Uterus (tissue), 4 donors: ENCODE data around the gene ENKUR. TPM values are rescaled to one million over a fixed set of nuclear protein-coding genes. Genes with fewer than 3 reads are reported as not detected.

Experiments used
- DNase-seq, 2 donors: peaks; one replicate each; pipeline ENCODE4 v3.0.0-alpha.2; 2019 to 2020
- H3K27ac ChIP-seq, 2 donors: fragments of 200-600 bp; sonication (generic); 1 replicate in 1 of 2; 2 replicates in 1 of 2; pipeline ENCODE4 v1.5.1; 2016 to 2018
- H3K27me3 ChIP-seq, 2 donors: fragments of 200-600 bp; sonication (generic); one replicate each; pipeline ENCODE4 v1.5.1; 2018 to 2019; ENCODE audit warnings: control low read depth in 1 of 2
- H3K36me3 ChIP-seq, 2 donors: fragments of 200-600 bp; sonication (generic); one replicate each; pipeline ENCODE4 v1.5.1; 2019; ENCODE audit warnings: control low read depth in 1 of 2
- H3K4me1 ChIP-seq, 2 donors: fragments of 200-600 bp; sonication (generic); one replicate each; pipeline ENCODE4 v1.5.1; 2018 to 2019; ENCODE audit warnings: control low read depth in 1 of 2
- H3K4me3 ChIP-seq, 2 donors: fragments of 200-600 bp; sonication (generic); 1 replicate in 1 of 2; 2 replicates in 1 of 2; pipeline ENCODE4 v1.5.1; 2018 to 2019; ENCODE audit warnings: mild to moderate bottlenecking in 1 of 2
- H3K9me3 ChIP-seq, 2 donors: fragments of 200-600 bp; sonication (generic); one replicate each; pipeline ENCODE4 v1.5.1; 2019; ENCODE audit warnings: control low read depth in 1 of 2
- CTCF ChIP-seq, 4 experiments: fragments of 200-600 bp in 2 of 4; fragments of 450-650 bp in 2 of 4; sonication (generic) in 2 of 4; IDR thresholded peaks; one replicate each; pipeline ENCODE4 v1.5.1; 2016 to 2019; ENCODE audit warnings: antibody characterized with exemption in 4 of 4, mild to moderate bottlenecking in 2 of 4, moderate library complexity in 1 of 4
- POLR2A ChIP-seq, 2 donors: fragments of 450-650 bp; IDR thresholded peaks; one replicate each; pipeline ENCODE4 v1.6.1; 2016; ENCODE audit warnings: antibody characterized with exemption in 2 of 2, mild to moderate bottlenecking in 1 of 2, moderate library complexity in 1 of 2
- intact Hi-C: fragments of 100-400 bp; cut with DNase I; formaldehyde crosslinking; loops from one replicate; pipeline ENCODE4 v1.15.1; 2023; ENCODE audit warnings: low total_unique reads
- total RNA-seq, 4 donors: library from RNA; depleted of rRNA in 3 of 4; stranded (reverse); fragments of >200 nt in 3 of 4; gene quantifications; one replicate each; pipeline versions ENCODE4 v1.1.0 to v1.2.4, GENCODE V29; 2014 to 2023
- donor health status: DM: yes; HTN: yes; CAD: no.

Gene ENKUR
- total RNA-seq, 4 donors from 2014 or later: 0.73 to 10.0 (median 2.3) TPM; not detected in 1

- Histone ChIP-seq H3K27me3 (no peaks in the 10 kb centered on the region), H3K27ac (no peak overlapping the region), H3K9me3 (no peaks in the 10 kb centered on the region), H3K36me3 (no peaks in the 10 kb centered on the region), H3K4me1 (no peaks in the 10 kb centered on the region), H3K4me3 (no peak overlapping the region)
- DNase-seq: no peak
- no peak for TF ChIP-seq POLR2A (IDR thresholded peaks at IDR 0.05)
- no peak for TF ChIP-seq CTCF (IDR thresholded peaks at IDR 0.05)
- intact Hi-C loops: no loop called here
These were observed 34.4 kb upstream of the ENKUR start for GRCh38 chr10:25050402-25050801.

- intact Hi-C loops: no loop called here
- DNase-seq: no peak
- Histone ChIP-seq H3K27ac (no peak overlapping the region), H3K27me3 (no peaks in the 10 kb centered on the region), H3K9me3 (no peaks in the 10 kb centered on the region), H3K4me3 (no peak overlapping the region), H3K4me1 (no peaks in the 10 kb centered on the region), H3K36me3 (no peaks in the 10 kb centered on the region)
- TF ChIP-seq CTCF (IDR thresholded peaks at IDR 0.05): no peak
- no peak for TF ChIP-seq POLR2A (IDR thresholded peaks at IDR 0.05)
These were observed 34.0 kb upstream of the ENKUR start for GRCh38 chr10:25049966-25050365.

GRCh38 chr10:25048450-25048849, 32.5 kb upstream of the ENKUR start:
- Histone ChIP-seq H3K36me3 (no peaks in the 10 kb centered on the region), H3K4me3 (no peak overlapping the region), H3K27me3 (no peaks in the 10 kb centered on the region), H3K9me3 (no peaks in the 10 kb centered on the region), H3K4me1 (no peaks in the 10 kb centered on the region), H3K27ac (no peak overlapping the region)
- intact Hi-C loops: no loop called here
- no peak for DNase-seq
- no peak for TF ChIP-seq POLR2A (IDR thresholded peaks at IDR 0.05)
- TF ChIP-seq CTCF (IDR thresholded peaks at IDR 0.05): no peak

GRCh38 chr10:25047591-25048301, 31.8 kb upstream of the ENKUR start:
- Histone ChIP-seq H3K27ac (no peak overlapping the region), H3K4me3 (no peak overlapping the region), H3K27me3 (no peaks in the 10 kb centered on the region), H3K4me1 (no peaks in the 10 kb centered on the region), H3K36me3 (peaks cover 0 to 2% of the 10 kb centered on the region in 2 donors), H3K9me3 (no peaks in the 10 kb centered on the region)
- no peak for DNase-seq
- TF ChIP-seq POLR2A (IDR thresholded peaks at IDR 0.05) (no peak), CTCF (IDR thresholded peaks at IDR 0.05) (no peak)
- intact Hi-C loops: no loop called here

GRCh38 chr10:25047088-25047487, 31.1 kb upstream of the ENKUR start:
- H3K27ac ChIP-seq: no peak overlapping the region
- TF ChIP-seq POLR2A (IDR thresholded peaks at IDR 0.05) (no peak), CTCF (IDR thresholded peaks at IDR 0.05) (no peak)

More at GRCh38 chr10:25047088-25047487, 31.1 kb upstream of the ENKUR start:
- Histone ChIP-seq H3K9me3 (no peaks in the 10 kb centered on the region), H3K27me3 (no peaks in the 10 kb centered on the region), H3K4me3 (no peak overlapping the region), H3K4me1 (no peaks in the 10 kb centered on the region), H3K36me3 (peaks cover 0 to 2% of the 10 kb centered on the region in 2 donors)
- no peak for DNase-seq
- intact Hi-C loops: no loop called here
